MCF 10A (cell line): ENCODE measurements around the gene MARCKS. TPM values are rescaled to one million over a fixed set of nuclear protein-coding genes. Genes with fewer than 3 reads are reported as not detected.

ENCODE experiments used
- BruUV-seq: library from RNA; stranded (reverse); fragments of 400-500 nt; replicated peaks from 2 replicates; lab custom pipeline; 2021; lab: Mats Ljungman, UMichigan
- CTCF ChIA-PET: fragments of 300-600 bp; sonication (Branson Sonifier 250); formaldehyde crosslinking; extraction: SDS; loops from one replicate; lab custom pipeline; 2021; ENCODE audit warnings: antibody characterized with exemption, inconsistent platforms; lab: Yijun Ruan, JAX
- POLR2A ChIA-PET: fragments of 300-600, 350-650 bp; sonication (Branson Sonifier 250); formaldehyde crosslinking; extraction: SDS; loops from one replicate; lab custom pipeline; 2020; ENCODE audit warnings: antibody characterized with exemption, inconsistent platforms; lab: Yijun Ruan, JAX
- DNase-seq: peaks from one replicate; pipeline ENCODE4 v3.0.0-alpha.2; 2018; ENCODE audit not compliant: unreplicated experiment
- H3K27ac Mint-ChIP-seq: one replicate; pipeline ENCODE4 v1.8.0; 2022; ENCODE audit warnings: mild to moderate bottlenecking, low read depth, mixed read lengths; ENCODE audit not compliant: unreplicated experiment
- H3K27me3 Mint-ChIP-seq: one replicate; pipeline ENCODE4 v1.8.0; 2022; ENCODE audit warnings: mixed read lengths; ENCODE audit not compliant: insufficient read depth, unreplicated experiment
- H3K36me3 Mint-ChIP-seq: one replicate; pipeline ENCODE4 v1.8.0; 2022; ENCODE audit warnings: mild to moderate bottlenecking, moderate library complexity, mixed read lengths; ENCODE audit not compliant: insufficient read depth, unreplicated experiment
- H3K4me1 Mint-ChIP-seq: one replicate; pipeline ENCODE4 v1.8.0; 2022; ENCODE audit warnings: mixed read lengths; ENCODE audit not compliant: insufficient read depth, unreplicated experiment
- H3K4me3 Mint-ChIP-seq: one replicate; pipeline ENCODE4 v1.8.0; 2022; ENCODE audit warnings: mild to moderate bottlenecking, moderate library complexity, mixed read lengths; ENCODE audit not compliant: unreplicated experiment
- H3K9me3 Mint-ChIP-seq: one replicate; pipeline ENCODE4 v1.8.0; 2022; ENCODE audit warnings: mixed read lengths; ENCODE audit not compliant: unreplicated experiment
- intact Hi-C: fragments of 100-400 bp; cut with micrococcal nuclease; formaldehyde crosslinking; loops from 2 replicates; pipeline ENCODE4 v1.14.1; 2022
- total RNA-seq: library from RNA; stranded (reverse); gene quantifications from 2 replicates; pipeline ENCODE4 v1.2.3, GENCODE V29; 2022
- TF ChIP-seq, protein P1 (sequence below): fragments of 200-600 bp; IDR thresholded peaks from one replicate; pipeline ENCODE4 v1.8.0; 2022; ENCODE audit warnings: antibody characterized with exemption, mild to moderate bottlenecking; ENCODE audit not compliant: unreplicated experiment

MARCKS gene
- total RNA-seq, 1 experiment from 2014 or later = 39.3 TPM

DNA sequence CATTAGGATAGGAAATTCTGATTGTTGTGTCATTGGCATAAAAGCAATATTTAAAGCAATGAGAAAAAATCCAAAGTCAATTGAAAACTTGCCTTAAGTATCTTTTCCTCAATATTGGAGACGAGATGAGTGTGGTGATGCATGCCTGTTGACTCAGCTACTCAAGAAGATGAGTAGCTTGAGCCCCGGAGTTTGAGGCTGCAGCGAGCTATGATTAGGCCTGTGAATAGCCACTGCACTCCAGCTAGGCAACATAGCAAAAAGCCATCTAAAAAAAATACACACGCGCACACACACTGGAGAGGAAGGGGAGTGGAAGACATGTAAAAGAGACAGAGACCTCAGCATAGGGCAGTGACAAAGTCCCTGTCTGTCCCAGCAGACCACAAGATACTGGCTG lies 9.7 kb upstream of the MARCKS start:
- no peaks in the 10 kb centered on the region for H3K27me3 Mint-ChIP-seq
- intact Hi-C loops = no loop called here
- TF ChIP-seq, protein P1, sequence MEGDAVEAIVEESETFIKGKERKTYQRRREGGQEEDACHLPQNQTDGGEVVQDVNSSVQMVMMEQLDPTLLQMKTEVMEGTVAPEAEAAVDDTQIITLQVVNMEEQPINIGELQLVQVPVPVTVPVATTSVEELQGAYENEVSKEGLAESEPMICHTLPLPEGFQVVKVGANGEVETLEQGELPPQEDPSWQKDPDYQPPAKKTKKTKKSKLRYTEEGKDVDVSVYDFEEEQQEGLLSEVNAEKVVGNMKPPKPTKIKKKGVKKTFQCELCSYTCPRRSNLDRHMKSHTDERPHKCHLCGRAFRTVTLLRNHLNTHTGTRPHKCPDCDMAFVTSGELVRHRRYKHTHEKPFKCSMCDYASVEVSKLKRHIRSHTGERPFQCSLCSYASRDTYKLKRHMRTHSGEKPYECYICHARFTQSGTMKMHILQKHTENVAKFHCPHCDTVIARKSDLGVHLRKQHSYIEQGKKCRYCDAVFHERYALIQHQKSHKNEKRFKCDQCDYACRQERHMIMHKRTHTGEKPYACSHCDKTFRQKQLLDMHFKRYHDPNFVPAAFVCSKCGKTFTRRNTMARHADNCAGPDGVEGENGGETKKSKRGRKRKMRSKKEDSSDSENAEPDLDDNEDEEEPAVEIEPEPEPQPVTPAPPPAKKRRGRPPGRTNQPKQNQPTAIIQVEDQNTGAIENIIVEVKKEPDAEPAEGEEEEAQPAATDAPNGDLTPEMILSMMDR = no peak

DNA sequence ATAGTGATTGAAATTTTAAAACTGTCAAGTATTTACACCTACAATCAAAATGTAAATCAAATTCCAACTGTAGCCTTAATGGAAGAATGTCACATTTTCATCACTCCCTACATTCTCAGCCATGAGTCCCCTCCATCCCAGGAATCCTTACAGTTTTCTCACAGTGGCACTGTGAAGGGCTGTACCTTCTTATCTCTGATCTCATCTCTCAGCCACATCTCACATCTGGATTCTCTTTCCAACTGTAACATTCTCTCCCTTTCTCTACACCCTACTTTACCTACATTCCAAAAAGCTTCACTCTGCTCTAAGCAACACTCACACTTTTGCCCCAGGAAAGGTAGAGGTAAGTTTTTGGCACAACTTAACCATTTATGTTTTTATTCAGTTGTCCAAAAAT lies 8.9 kb upstream of the MARCKS start:
- POLR2A ChIA-PET = interaction anchor here (1.0 kb wide), 1 partner anchor 11 kb away, joined by 3 read pairs; no protein-coding TSS in a partner anchor
- TF ChIP-seq, protein P1 = no peak
- DNase-seq = no peak
- Mint-ChIP-seq H3K4me3 (no peak overlapping the region), H3K27me3 (no peaks in the 10 kb centered on the region), H3K4me1 (no peaks in the 10 kb centered on the region), H3K9me3 (no peaks in the 10 kb centered on the region), H3K27ac (no peak overlapping the region), H3K36me3 (no peaks in the 10 kb centered on the region)
- intact Hi-C loops = no loop called here
- CTCF ChIA-PET = no interaction called here
- BruUV-seq = no TSS peak

More for the DNA sequence above, 9.7 kb upstream of the MARCKS start:
- Mint-ChIP-seq H3K36me3 (no peaks in the 10 kb centered on the region), H3K4me1 (no peaks in the 10 kb centered on the region), H3K9me3 (no peaks in the 10 kb centered on the region), H3K27ac (no peak overlapping the region), H3K4me3 (no peak overlapping the region)
- no peak for DNase-seq
- POLR2A ChIA-PET = no interaction called here
- no TSS peak for BruUV-seq
- CTCF ChIA-PET = interaction anchor here (0.7 to 0.8 kb wide), 3 partner anchors 23 to 351 kb away, joined by 3 read pairs; no protein-coding TSS in a partner anchor

DNA sequence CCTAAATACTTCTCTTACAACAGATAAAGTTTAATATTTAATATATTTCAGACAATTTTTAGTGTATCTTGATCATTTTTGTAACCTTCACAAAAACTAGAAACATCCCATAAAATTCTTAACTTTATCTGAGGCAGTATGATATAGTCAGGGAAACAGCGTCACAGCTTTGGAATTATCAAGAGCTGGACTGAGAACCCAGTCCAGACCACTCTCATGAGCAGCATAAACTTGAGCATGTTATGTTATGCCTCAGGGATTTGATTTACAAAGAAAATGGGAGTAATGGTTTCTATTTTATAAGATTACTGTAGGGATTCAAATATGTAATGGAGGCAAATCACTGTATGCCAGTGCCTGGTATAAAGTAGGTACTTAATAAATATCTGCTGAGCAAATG lies 8.3 kb upstream of the MARCKS start:
- TF ChIP-seq, protein P1 = no peak
- no peaks in the 10 kb centered on the region for H3K27me3 Mint-ChIP-seq
- DNase-seq = no peak
- H3K27ac Mint-ChIP-seq = no peak overlapping the region
- intact Hi-C loops = no loop called here
- H3K4me3 Mint-ChIP-seq = no peak overlapping the region
- CTCF ChIA-PET = no interaction called here
- no peaks in the 10 kb centered on the region for H3K4me1 Mint-ChIP-seq
- no TSS peak for BruUV-seq
- POLR2A ChIA-PET = interaction anchor here (1.0 kb wide), 1 partner anchor 12 kb away, joined by 3 read pairs; no protein-coding TSS in a partner anchor
- no peaks in the 10 kb centered on the region for H3K36me3 Mint-ChIP-seq
- H3K9me3 Mint-ChIP-seq = no peaks in the 10 kb centered on the region

DNA sequence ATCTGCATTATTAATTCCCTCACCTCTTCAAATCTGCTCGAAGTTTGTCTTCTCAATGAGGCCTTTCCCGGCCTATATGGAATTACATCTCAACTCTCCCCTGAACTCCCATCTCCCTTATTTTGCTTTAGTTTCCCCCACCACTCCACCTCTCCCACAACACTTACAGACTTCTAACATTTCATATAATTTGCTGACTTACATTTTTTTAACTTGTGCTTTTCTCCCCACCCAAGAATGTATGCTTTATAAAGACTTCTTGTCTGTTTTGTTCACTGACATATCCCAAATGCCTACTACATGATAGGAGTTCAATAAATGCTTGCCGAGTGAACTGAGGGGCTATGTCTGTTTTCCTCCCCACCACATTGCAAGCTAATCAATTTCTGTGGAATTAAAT lies 3.9 kb upstream of the MARCKS start:
- ChIA-PET CTCF (interaction anchor here (0.6 kb wide), 1 partner anchor 62 kb away, joined by 3 read pairs; no protein-coding TSS in a partner anchor), POLR2A (no interaction called here)
- H3K4me3 Mint-ChIP-seq = no peak overlapping the region
- H3K27ac Mint-ChIP-seq = no peak overlapping the region
- no peaks in the 10 kb centered on the region for H3K36me3 Mint-ChIP-seq
- intact Hi-C loops = no loop called here
- TF ChIP-seq, protein P1 = no peak
- no peaks in the 10 kb centered on the region for H3K9me3 Mint-ChIP-seq
- no peak for DNase-seq
- H3K4me1 Mint-ChIP-seq = no peaks in the 10 kb centered on the region
- no TSS peak for BruUV-seq
- no peaks in the 10 kb centered on the region for H3K27me3 Mint-ChIP-seq
